AG04450 (cell line): ENCODE measurements around the gene DEPDC1B. TPM values are rescaled to one million over a fixed set of nuclear protein-coding genes. Genes with fewer than 3 reads are reported as not detected.
"Not testable (repeated sequence)": the region's sequence is repeated elsewhere in the genome, so short reads cannot be mapped to it uniquely, and the experiment has no call there.

Source experiments
- CTCF ChIA-PET: fragments of 300-600, 350-600 bp; formaldehyde crosslinking; extraction: SDS; loops from one replicate; lab custom pipeline; 2022; ENCODE audit warnings: antibody characterized with exemption, inconsistent platforms; lab: Charles Lee
- POLR2A ChIA-PET: fragments of 350-600 bp; formaldehyde crosslinking; extraction: SDS; loops from one replicate; lab custom pipeline; 2021; ENCODE audit warnings: antibody characterized with exemption, inconsistent platforms; lab: Yijun Ruan, JAX
- DNase-seq: peaks from one replicate; pipeline ENCODE4 v3.0.0-alpha.2; 2011; ENCODE audit warnings: low read depth, low spot score
- H3K27ac ChIP-seq: one replicate; pipeline ENCODE4 v1.5.1; 2012; ENCODE audit warnings: low read depth, low read length, control low read depth
- H3K27me3 ChIP-seq: one replicate; pipeline ENCODE4 v1.6.0; 2012; ENCODE audit warnings: low read length; ENCODE audit not compliant: control insufficient read depth, insufficient read depth
- H3K4me3 ChIP-seq: 2 replicates; pipeline ENCODE4 v1.5.1; 2011; ENCODE audit warnings: mild to moderate bottlenecking, low read depth, low read length, control low read depth
- H3K9me3 ChIP-seq: 2 replicates; pipeline ENCODE4 v1.5.1; 2012; ENCODE audit warnings: low read length; ENCODE audit not compliant: control insufficient read depth, insufficient read depth
- polyA plus RNA-seq: library from polyadenylated mRNA; depleted of rRNA; stranded (reverse); fragments of >200 nt; gene quantifications from 2 replicates; pipeline ENCODE4 v1.2.3, GENCODE V29; 2011
- TF ChIP-seq, protein P1 (sequence below): IDR thresholded peaks from 2 replicates; pipeline ENCODE4 v1.5.1; 2011; ENCODE audit warnings: low read depth, low read length, control low read depth, inconsistent platforms

DEPDC1B gene
- polyA plus RNA-seq, 1 experiment: 5.4 TPM

DNA sequence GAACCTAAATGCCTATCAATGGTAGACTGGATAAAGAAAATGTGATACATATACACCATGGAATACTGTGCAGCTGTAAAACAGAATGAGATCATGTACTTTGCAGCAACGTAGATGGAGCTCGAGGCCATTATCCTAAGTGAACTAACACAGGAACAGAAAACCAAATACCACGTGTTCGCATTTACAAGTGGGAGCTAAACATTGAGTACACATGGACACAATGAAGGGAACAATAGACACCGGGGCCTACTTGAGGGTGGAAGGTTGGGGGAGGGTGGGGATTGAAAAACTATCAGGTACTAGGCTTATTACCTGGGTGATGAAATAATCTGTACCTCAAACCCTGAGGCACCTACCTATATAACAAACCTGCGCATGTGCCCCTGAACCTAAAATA, 22.4 kb upstream of the DEPDC1B start:
- TF ChIP-seq, protein P1, sequence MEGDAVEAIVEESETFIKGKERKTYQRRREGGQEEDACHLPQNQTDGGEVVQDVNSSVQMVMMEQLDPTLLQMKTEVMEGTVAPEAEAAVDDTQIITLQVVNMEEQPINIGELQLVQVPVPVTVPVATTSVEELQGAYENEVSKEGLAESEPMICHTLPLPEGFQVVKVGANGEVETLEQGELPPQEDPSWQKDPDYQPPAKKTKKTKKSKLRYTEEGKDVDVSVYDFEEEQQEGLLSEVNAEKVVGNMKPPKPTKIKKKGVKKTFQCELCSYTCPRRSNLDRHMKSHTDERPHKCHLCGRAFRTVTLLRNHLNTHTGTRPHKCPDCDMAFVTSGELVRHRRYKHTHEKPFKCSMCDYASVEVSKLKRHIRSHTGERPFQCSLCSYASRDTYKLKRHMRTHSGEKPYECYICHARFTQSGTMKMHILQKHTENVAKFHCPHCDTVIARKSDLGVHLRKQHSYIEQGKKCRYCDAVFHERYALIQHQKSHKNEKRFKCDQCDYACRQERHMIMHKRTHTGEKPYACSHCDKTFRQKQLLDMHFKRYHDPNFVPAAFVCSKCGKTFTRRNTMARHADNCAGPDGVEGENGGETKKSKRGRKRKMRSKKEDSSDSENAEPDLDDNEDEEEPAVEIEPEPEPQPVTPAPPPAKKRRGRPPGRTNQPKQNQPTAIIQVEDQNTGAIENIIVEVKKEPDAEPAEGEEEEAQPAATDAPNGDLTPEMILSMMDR: no peak
- POLR2A ChIA-PET: no interaction called here
- CTCF ChIA-PET: no interaction called here
- H3K27me3 ChIP-seq: no peaks in the 10 kb centered on the region
- no peak for DNase-seq
- H3K27ac ChIP-seq: no peak overlapping the region
- H3K4me3 ChIP-seq: no peak overlapping the region
- no peaks in the 10 kb centered on the region for H3K9me3 ChIP-seq

DNA sequence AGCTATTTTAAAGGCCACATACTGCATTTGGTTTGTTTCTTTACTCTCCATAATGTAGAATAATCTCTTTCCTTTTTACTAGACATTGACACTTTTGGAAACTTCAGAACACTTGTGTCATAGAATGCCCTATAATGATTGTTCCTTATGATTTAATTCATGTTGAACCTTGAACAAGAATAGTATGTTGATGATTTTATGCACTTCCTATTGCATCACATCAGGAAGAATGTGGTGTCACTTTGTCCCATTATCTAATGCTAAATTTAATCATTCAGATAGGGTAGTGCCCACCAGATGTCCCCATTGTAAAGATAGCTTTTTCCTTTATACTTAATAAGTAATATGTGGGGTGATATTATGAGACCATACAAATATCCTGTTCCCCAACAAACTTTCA, 19.4 kb upstream of the DEPDC1B start:
- Histone ChIP-seq H3K9me3 (no peaks in the 10 kb centered on the region), H3K4me3 (no peak overlapping the region), H3K27ac (no peak overlapping the region), H3K27me3 (no peaks in the 10 kb centered on the region)
- TF ChIP-seq, protein P1: no peak
- no peak for DNase-seq
- POLR2A ChIA-PET: no interaction called here
- CTCF ChIA-PET: no interaction called here

DNA sequence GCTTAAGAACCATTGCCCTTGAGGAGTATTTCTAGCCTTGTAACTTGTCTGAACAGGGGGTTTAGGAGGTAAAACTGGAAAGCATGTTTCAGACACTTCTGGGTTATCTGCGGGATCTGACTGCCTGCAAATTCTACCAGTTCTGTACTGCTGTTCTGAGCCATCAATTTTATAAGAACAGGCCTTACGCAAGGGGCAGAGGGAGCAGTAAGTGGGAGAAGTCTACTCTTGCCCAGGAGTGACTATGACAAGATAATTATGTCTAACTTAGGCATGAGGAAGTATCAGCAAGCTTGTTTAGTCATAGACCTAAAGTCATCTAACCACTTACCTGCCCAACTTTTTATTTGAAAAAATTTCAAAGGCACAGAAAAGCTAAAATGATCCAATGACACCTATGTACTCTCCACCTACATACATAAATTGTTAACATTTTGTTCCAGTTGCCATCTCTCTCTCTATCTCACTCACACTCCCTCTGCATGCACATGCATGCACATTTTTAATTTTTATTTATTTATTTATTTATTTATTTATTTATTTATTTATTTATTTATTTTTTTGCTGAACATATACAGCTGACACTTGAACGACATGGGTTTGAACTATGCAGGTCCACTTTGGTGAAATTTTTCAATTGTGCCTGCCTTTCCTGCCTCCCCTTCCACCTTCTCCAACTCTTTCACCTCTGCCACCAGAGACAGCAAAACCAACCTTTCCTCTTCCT, 18.4 kb upstream of the DEPDC1B start:
- CTCF ChIA-PET: no interaction called here

DNA sequence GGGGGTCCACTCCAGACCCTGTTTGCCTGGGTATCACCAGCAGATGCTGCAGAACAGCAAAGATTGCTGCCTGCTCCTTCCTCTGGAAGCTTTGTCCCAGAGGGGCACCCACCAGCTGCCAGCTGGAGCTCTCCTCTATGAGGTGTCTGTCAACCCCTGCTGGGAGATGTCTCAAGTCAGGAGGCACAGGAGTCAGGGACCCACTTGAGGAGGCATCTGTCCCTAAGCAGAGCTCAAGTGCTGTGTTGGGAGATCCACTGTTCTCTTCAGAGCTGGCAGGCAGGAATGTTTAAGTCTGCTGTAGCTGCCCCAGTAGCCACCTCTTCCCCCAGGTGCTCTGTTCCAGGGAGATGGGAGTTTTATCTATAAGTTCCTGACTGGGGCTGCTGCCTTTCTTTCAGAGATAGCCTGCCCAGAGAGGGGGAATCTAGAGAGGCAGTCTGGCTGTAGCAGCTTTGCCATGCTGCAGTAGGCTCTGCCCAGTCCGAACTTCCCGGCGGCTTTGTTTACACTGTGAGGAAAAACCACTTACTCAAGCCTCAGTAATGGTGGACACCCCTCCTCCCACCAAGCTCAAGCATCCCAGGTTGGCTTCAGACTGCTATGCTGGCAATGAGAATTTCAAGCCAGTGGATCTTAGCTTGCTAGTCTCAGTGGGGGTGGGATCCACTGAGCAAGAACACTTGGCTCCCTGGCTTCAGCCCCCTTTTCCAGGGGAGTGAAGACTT, 15.4 kb upstream of the DEPDC1B start:
- H3K4me3 ChIP-seq, H3K27me3 ChIP-seq, DNase-seq, H3K27ac ChIP-seq, H3K9me3 ChIP-seq, POLR2A ChIA-PET, CTCF ChIA-PET: not testable (repeated sequence)

More for the DNA sequence above, 18.4 kb upstream of the DEPDC1B start:
- TF ChIP-seq, protein P1: no peak
- DNase-seq: no peak
- no peaks in the 10 kb centered on the region for H3K27me3 ChIP-seq
- POLR2A ChIA-PET: no interaction called here
- no peak overlapping the region for H3K4me3 ChIP-seq
- no peaks in the 10 kb centered on the region for H3K9me3 ChIP-seq
- no peak overlapping the region for H3K27ac ChIP-seq

DNA sequence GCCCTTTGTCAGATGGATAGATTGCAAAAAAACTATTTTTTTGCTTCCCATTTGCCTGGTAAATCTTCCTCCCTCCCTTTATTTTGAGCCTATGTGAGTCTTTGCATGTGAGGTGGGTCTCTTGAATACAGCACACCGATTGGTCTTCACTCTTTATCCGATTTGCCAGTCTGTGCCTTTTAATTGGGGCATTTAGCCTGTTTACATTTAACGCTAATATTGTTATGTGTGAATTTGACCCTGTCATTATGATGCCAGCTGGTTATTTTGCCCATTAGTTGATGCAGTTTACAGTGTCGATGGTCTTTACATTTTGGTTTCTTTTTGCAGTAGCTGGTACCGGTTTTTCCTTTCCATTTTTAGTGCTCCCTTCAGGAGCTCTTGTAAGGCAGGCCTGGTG, 13.0 kb upstream of the DEPDC1B start:
- no peak for DNase-seq
- Histone ChIP-seq H3K9me3 (no peaks in the 10 kb centered on the region), H3K4me3 (no peak overlapping the region), H3K27ac (no peak overlapping the region), H3K27me3 (no peaks in the 10 kb centered on the region)
- TF ChIP-seq, protein P1: no peak
- POLR2A ChIA-PET: no interaction called here
- CTCF ChIA-PET: no interaction called here

DNA sequence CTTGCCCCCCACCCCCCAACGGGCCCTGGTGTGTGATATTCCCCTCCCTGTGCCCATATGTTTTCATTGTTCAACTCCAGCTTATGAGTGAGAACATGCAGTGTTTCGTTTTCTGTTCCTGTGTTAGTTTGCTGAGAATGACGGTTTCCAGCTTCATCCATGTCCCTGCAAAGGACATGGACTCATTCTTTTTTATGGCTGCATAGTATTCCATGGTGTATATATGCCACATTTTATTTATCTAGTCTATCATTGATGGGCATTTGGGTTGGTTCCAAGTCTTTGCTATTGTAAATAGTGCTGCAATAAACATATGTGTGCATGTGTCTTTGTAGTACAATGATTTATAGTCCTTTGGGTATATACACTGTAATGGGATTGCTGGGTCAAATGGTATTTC, 11.9 kb upstream of the DEPDC1B start:
- DNase-seq, H3K4me3 ChIP-seq, H3K9me3 ChIP-seq, H3K27me3 ChIP-seq, CTCF ChIA-PET, H3K27ac ChIP-seq, POLR2A ChIA-PET: not testable (repeated sequence)
